Stimulated activated CD8-positive, alpha-beta memory T cell treated with anti-CD3 and anti-CD28 coated beads, Interleukin-4, amount 100 ng/mL, for 1 hour (primary cell): ENCODE measurements around the gene CIPC.

Source experiments
- DNase-seq, 2 donors: peaks; one replicate each; pipeline ENCODE4 v3.0.0-alpha.2; 2020; ENCODE audit warnings: low read depth in 2 of 2, low spot score in 1 of 2

Gene CIPC, protein sequence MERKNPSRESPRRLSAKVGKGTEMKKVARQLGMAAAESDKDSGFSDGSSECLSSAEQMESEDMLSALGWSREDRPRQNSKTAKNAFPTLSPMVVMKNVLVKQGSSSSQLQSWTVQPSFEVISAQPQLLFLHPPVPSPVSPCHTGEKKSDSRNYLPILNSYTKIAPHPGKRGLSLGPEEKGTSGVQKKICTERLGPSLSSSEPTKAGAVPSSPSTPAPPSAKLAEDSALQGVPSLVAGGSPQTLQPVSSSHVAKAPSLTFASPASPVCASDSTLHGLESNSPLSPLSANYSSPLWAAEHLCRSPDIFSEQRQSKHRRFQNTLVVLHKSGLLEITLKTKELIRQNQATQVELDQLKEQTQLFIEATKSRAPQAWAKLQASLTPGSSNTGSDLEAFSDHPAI

GRCh38 chr14:77097700-77098528, at the start of gene CIPC:
Gene CIPC (plus strand): TSS chr14:77098258. CDS start chr14:77105709, 7,451 bp downstream.
- peak; percentile 97 to 98 for DNase-seq

DNA sequence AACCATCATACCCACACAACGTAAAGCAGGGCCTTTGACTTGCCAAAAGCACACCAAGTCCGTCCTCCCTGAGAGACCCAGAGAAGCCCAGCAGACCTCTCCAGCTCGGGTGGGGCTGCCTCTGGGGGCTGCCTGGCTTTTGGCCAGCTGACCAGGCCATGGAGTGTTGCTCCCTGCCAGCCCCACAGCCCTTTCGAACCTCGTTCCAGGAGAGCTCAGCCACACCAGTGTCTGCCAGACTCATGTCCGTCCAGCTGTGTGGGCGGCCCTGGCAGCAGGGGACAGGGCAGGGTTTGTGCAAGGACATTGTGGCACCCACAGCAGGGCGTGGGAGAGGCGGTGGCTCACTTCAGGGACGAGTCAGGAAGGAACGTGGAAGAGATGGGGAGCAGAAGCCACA, 46.9 kb upstream of the CIPC start:
- DNase-seq: no peak

GRCh38 chr14:77052281-77053044, 45.6 kb upstream of the CIPC start:
- no peak for DNase-seq

DNA sequence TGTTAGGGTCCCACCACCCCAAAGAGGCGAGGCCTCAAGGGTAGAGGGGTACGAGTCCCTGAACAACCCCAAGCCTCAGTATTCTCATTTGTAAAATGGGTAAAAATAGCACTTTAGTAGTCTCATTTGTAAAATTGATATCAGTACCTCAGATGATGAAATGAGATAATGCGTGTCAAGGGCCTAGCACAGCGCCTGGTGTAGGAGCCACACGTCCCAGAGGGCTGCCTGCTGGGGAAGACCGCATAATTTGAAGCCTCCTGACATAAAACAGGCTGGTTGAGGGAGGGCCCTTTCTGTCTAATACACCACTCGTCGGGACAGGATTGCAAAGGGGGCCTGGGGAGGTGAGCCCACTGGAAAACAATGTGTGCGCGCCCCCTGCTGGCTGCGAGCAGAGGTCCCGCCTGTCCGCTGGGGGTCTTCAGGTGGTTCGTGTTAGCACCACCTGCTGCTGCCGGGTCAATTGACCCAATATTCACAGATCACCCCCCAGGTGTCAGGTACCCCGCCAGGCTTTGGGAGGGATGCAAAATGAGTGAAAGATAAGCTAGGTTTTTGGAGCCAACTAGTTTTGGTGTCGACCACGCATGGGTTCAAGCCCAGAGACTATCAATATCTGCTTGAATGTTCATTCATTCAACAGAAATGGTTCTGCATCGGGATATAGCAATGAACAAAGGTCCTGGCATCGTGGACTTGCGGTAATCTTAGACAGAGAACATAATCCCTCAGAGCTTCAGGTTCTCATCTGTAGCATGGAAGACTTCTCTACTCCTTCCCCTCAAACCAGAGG, 44.8 kb upstream of the CIPC start:
- peak; percentile 57 to 69 for DNase-seq

- no peak for DNase-seq
These were observed 42.8 kb upstream of the CIPC start for GRCh38 chr14:77055306-77055705.

DNA sequence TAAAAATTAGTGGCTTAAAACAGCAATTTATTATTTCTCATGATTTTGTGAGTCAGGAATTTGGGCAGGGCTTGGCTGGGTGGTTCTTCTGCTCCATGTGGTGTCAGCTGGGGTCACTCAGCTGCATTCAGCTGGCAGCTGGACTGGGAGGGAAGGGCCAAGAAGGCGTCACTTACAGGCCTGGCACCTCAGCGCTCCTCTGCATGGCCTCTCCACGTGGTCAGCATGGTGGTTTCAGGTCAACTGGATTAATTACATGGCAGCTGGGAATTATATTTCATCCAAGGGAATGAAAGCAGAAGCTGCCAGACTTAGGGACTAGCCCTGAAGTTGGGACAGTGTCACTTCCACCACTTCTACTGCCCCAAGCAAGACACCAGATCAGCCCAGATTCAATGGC, 42.1 kb upstream of the CIPC start:
- no peak for DNase-seq

- no peak for DNase-seq
These were observed 39.9 kb upstream of the CIPC start for GRCh38 chr14:77058117-77058516.

DNA sequence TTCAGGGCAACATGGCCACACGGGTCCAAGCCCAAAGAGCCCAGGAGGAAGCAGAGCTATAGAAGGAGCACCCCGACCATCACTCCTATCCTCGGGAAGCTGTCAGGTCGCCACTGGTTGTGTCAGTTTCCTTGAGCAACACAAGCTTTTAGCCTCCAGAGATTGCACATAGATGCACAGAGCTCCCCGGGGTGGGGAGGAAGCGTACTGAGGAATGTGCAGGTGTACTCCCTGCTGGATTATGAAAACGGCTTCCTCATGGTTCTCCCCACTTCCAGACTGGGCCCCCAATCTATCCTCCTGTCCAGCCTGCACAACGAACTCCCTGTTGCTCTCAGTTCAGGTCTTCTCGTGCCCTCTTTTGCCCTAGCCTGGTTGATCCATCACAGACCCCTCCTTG, 39.3 kb upstream of the CIPC start:
- no peak for DNase-seq

DNA sequence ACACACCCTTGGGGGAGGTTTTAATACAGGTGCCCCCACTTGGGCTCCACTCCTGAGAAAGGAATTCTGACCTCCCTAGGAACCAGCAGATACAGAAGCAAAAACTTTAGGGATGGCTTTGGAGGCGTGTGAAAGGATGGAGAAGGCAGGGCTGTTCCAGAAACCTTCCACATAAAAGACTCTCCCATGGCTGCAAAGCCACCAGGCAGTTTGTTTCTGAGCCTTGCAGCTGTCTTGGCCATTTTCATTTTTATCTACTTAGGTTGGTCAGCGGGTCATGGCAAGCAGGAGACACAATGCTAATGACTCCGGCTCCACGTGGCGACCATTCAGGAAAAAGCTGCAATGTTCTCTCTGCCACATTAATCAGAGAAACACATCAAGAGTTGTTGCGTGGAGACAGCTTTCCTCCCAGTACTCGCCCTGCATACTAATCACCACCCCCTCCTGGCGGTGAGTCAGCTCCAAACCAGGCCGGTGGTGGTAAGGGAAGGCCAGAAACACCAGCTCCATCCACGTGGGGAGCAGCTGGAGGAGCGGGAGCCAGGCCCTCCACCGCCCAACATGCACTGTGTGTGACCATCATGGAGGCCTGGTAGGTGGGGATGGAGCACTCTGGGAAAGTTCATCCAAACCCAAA, 38.7 kb upstream of the CIPC start:
- DNase-seq: no peak

GRCh38 chr14:77061630-77062257, 36.3 kb upstream of the CIPC start:
- no peak for DNase-seq

- no peak for DNase-seq
These were observed 35.8 kb upstream of the CIPC start for GRCh38 chr14:77062261-77062660.

- DNase-seq: no peak
These were observed 34.4 kb upstream of the CIPC start for GRCh38 chr14:77063571-77064171.

GRCh38 chr14:77064521-77065178, 33.4 kb upstream of the CIPC start:
- DNase-seq: no peak

DNA sequence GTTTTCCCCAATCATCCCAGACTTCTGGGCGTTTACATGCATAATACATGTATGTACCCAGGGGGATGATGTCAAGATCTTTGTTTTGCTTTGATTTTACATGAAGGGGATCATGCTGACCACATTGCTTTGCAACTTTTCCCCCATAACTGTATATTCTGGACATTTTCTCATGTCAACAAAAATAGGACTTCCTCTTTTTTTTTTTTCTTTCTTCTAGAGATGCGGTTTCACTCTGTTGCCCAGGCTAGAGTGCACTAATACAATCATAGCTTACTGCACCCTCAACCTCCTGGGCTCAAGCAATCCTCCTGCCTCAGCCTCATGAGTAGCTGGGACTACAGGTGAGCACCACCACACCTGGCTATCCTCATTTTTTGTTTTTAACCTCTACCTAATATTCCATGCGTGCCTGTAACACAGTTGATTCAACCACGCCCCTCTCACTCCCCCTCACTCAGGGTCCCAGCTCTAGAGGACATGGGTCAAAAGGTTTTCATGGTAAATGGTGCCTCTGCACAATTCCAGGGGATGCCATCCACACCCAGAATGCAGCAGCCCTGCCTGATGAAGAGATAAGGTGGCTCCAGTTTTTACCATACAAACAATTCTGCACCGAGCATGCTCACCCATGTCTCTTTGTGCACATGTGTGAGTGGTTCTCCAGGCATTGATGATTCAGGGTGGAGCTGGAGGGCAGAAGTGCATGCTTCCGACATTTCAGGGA, 32.0 kb upstream of the CIPC start:
- no peak for DNase-seq

- DNase-seq: no peak
These were observed 31.4 kb upstream of the CIPC start for GRCh38 chr14:77066578-77067172.

DNA sequence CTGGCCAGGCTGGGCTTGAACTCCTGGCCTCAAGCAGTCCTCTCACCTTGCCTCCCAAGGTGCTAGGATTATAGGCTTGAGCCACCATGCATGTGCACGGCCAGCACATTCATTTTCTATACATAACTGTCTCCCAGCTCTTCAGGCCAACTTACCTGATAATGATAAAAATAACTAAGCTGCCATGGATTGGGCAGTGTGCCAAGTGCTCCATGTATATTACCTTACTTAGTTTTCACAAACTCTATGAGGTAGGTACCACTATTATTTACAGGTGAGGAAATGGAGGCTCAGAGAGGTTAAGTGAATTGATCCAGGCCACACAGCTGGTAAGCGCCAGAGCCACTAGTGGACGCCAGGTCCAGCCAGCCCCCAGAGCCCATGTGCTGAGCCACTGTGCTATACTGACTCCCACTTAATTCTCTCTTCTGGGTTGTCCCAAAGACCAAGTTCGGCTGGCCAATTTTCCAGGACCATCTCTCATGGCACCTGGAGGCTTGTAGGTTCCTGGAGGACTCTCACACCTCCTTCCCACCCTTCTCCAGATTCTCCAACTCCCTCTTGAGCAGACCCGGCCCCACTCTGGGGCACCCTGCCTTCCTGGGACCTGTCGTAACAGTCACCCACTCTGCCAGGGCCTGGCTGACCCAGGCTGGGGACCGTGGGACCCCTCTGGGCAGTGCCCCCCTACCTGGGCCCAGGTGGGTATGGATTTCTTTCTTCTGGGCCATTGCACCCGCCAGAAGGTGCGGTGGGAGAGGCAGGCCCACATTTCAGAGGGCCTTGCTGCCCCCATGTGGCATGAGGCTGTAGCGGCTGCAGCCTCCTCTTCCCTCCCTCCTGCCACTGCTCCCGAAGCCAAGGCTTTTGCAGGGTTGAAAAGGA, 30.2 kb upstream of the CIPC start:
- peak in 1 of 2 donors; percentile 17 for DNase-seq
